ELF-1 (cell line): Measurements from ENCODE around the gene HSPA14.
"Not testable (repeated sequence)": the region's sequence is repeated elsewhere in the genome, so short reads cannot be mapped to it uniquely, and the experiment has no call there.

Source experiments
- DNase-seq: peaks from one replicate; pipeline ENCODE4 v3.0.0-alpha.2; 2016; ENCODE audit warnings: low read depth, low spot score

Gene HSPA14

DNA sequence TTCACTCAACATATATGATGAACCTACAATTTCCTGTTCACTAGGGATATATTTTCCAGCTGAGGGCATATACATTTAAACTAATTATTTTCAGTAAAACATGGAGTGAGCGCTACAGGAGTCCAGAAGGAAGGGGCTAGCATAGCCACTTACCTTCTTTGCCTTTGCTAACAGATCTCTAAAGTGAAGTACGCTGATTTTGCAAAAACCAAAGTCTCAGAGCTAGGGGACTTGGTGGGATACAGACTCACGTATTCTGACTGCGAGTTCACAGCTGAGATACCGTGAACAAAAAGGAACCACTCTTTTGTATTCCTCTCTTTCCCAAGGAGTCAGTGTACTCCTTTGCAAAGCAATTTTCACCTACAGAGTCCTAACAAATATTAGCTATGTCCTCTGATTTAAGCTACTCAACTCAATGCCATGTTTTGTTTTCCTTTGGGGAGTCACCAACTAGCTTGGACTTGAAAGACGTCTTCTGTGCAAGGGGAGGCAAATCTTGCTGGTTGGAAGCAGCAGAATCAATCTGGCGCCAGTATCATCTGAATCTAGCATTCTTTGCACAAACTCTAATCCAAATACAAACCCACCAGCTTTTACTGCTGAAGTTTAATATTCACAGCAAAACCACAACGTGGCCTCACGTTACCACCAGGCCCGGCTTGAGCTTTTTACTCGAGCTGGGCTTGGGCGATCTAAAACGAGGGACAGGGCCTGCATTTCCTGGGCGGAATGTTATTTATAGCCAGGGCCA, 926 bp upstream of the HSPA14 start:
- DNase-seq = no peak

GRCh38 chr10:14838582-14839304, 637 bp downstream of the HSPA14 start:
- peak; percentile 78 for DNase-seq

DNA sequence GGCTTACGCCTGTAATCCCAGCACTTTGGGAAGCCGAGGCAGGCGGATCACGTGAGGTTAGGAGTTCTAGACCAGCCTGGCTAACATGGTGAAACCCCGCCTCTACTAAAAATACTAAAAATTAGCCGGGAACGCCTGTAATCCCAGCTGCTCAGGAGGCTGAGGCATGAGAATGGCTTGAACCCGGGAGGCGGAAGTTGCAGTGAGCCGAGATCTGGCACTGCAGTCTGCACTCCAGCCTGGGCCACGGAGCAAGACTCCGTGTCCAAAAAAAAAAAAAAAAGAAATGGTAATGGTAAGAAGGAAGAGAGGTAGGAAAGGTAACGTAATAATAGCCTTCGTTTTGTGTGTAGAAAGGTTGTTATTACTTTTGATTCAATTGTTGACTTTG, 1.2 kb downstream of the HSPA14 start:
- DNase-seq = no peak

- no peak for DNase-seq
Measured at GRCh38 chr10:14840178-14840577, 2.1 kb downstream of the HSPA14 start.

- no peak for DNase-seq
Measured at GRCh38 chr10:14843327-14843988, 5.4 kb downstream of the HSPA14 start.

- no peak for DNase-seq
Measured at GRCh38 chr10:14844948-14845347, 6.8 kb downstream of the HSPA14 start.

DNA sequence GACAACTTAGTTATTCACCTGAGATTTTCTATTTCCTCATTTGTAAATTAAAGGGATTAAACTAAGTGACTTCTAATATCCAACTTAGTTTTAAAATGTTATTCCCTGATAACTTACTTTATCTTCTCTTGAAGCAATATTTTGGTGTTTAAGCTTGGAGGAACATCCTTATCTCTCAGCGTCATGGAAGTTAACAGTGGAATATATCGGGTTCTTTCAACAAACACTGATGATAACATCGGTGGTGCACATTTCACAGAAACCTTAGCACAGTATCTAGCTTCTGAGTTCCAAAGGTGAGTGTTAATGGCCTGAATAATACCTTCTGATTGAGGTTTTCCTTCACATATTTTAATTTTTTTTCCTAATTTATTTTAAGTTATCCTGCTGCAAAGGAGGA, 14.1 kb downstream of the HSPA14 start:
- DNase-seq = no peak

- DNase-seq = no peak
Measured at GRCh38 chr10:14855453-14855852, 17.3 kb downstream of the HSPA14 start.

GRCh38 chr10:14858338-14858960, 20.3 kb downstream of the HSPA14 start:
- no peak for DNase-seq

DNA sequence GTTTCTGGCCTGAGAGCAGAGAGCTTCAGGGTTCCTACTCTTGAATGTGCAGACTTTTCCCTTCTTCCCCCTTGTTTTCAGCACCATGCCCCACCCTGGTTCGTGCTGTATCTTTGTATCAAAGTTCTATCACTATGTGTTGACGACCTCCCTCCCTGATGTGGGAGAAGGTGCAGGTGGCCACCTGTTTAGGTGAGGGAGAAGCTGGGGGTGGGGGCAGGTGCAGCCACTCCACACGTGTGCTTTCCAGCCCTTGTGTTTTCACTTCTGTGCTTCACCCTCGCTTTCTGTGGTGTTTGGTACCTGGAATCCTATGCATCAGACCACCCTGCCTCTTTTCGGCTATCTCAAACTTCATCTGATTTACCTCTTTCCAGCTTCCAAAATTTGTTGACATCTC, 20.9 kb downstream of the HSPA14 start:
- no peak for DNase-seq

DNA sequence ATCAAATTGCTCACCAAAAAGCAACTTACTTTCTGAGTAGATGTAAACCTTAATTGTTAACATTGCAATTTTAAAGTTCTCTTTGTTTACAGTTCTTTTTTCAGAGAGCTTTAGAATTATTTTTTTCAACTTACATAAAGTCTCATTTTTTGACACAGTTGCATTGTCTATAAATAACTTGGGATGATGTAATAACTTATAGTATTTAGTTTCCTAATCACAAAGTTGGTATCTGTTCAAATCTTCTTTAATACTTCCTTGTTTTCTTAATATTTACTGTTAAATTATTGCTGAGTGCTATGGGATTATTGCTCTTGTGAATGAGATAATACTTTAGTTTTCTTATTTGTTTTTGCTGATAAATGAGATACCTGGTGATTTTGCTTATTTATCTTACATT, 21.7 kb downstream of the HSPA14 start:
- no peak for DNase-seq

DNA sequence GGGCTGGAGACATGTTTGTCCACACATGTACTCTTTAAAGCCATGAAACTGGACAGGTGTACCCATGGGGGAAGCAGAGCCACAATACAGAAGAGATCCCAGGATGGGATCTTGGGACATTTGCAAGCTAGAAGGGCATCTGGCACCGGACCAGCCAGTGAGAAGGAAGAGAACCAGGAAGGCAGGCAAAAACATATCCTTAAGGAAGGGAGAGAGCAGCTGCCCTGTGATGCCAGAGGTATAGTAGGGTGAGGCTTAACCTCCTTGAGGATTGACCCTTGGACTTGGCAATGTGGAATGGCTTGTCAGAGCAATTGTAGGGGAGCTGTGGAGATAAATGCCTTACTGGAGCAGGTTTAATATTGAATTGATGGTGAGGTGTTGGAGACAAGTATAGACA, 22.7 kb downstream of the HSPA14 start:
- no peak for DNase-seq

- DNase-seq = not testable (repeated sequence)
Measured at GRCh38 chr10:14864466-14864865, 26.4 kb downstream of the HSPA14 start.

DNA sequence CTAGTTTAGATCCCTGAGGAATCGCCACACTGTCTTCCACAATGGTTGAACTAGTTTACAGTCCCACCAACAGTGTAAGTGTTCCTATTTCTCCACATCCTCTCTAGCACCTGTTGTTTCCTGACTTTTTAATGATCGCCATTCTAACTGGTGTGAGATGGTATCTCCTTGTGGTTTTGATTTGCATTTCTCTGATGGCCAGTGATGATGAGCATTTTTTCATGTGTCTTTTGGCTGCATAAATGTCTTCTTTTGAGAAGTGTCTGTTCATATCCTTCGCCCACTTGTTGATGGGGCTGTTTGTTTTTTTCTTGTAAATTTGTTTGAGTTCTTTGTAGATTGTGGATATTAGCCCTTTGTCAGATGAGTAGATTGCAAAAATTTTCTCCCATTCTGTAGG, 26.8 kb downstream of the HSPA14 start:
- not testable (repeated sequence) for DNase-seq

DNA sequence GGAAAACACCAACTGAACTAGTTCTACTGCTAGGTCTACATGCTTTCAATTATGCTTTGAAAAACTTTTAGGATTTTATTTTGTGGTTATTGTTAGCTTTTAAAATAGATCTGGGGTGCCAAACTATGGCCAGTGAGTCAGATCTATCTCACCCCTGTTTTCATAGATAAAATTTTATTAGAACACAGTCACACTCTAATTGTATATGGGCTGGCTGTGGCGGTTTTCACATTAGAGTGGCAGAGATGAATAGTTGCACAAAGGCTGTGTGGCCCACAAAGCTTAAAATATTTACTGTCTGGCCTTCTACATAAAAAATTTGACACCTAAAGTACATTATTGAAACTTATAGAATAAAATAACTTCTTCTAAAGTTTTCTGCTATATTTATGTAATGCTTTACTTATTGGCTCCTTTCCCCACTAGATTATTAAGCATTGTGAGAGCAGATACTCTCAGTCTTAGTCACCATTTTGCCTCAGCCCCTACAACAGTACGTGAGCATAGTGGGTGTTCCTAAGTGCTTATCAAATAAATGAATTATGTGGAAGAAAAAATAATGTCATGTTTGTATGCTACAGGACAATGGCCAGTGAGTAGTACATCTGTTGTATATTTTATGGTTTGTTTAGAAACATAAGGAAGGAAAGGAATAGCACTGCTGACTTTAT, 35.1 kb downstream of the HSPA14 start:
- DNase-seq = no peak

- no peak for DNase-seq
Measured at GRCh38 chr10:14875941-14876340, 37.8 kb downstream of the HSPA14 start.

DNA sequence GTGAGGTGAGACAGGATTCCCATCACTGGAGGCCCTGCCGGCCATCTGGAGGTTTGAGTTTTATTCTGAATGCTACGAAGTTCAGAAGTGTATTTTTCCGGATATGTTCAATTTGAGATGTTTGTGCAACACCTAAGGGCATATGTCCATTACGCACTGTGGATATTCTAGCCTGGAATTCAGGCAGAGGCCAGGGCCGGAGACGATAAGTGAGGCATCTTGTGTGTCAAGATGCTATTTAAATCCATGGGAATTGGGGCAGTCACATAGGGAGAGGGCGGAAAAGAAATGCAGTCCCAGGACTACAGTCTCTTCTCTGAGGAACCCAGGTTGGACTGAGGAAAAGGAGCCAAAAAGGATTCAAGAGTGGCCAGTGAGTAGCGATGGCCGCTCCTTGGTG, 38.7 kb downstream of the HSPA14 start:
- DNase-seq = no peak

DNA sequence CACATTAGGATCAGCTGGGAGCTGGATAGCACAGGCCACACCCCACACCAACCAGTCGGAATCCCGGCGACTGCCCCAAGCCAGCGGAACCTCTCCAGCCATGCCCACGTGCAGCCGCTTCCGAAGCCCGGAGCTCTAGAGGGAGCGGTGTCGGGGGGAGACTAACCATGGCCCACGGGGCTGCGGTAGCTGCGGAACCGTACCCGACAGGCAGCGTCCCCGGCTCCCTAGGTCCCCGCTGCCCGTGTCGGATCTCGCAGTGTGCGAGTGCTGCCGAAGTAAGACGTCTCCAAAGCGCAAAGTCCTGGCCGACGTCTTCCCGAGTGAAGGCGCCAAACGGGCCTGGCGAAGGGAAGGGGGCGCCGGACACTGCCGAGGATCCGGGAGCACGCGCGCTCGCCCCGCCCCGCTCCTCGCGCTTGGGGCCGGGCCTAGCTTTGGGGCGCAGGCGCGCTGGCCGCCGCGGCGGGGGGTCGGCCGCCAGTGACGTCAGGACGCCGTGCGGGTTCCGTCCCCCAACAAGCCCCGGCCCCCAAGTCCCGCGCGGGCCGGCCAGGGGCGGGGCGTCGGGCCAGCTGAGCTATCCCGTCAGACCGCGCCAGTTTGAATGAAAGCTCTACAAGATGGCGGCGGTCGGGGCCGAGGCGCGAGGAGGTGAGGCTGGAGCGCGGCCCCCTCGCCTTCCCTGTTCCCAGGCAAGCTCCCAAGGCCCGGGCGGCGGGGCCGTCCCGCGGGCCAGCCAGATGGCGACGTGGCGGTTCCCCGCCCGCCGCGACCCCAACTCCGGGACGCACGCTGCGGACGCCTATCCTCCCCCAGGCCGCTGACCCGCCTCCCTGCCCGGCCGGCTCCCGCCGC, 40.4 kb downstream of the HSPA14 start, which contains the start of gene SUV39H2:
TSS of gene SUV39H2 (plus strand) at position 601 of the 858 bp plus-strand sequence. CDS start at position 624, 23 bp downstream.
- peak; percentile 96 for DNase-seq

DNA sequence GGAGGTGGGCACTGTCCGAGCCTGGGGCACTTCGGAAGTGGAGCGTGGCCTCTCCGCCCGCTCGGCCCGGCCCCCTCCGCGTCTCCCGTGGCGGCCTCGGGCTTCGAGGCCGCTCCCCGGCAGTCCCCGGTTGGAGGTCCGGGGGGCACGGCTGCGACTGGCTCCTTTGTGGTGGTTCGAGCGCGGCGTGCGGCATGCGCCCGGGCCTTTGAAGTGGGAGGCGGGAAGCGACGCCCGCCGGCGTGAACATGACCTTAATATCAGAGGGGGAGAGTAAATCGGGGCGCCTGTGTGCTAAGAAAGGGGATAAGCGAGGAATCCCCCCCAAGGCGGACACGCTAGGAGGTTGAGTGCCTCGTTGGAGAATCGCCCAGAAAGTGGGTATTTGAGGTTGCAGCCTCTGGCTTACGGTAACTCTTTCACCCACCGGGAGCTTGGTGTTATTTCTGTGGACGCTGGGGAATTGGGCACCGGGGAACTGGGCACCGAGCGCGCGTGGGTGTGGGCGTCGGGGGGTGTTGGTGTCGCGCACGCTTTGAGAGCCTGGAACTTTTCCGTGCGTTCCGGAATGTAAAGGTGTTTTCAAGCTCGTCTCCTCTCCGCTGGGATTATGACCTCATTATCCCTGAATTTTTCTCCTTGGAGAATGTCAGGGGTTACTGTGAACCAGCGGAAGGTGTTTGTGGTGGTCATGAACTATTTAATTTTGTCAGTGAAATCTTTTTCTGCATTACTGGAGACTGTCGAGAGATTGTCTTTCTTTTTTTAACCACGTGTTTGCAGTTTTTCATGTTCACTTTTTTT, 41.2 kb downstream of the HSPA14 start:
- DNase-seq = no peak

DNA sequence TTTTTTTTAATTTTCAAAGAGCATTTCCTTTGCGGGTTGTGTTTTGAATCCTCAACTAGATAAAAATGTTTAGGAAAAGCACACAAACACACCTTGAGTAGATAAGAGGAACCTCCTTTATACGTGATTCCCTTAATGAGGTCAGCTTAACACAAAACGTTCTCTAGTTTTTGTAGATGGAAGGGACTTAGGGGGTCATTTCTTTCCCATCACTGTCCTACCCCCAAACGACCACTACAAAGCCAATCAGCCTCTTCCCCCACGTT, 41.8 kb downstream of the HSPA14 start:
- DNase-seq = no peak
